ENCODE data around the gene ADPRH. TPM values are rescaled to one million over a fixed set of nuclear protein-coding genes. Genes with fewer than 3 reads are reported as not detected.

Gene ADPRH
- total and polyA plus RNA-seq, 2 of the 4 experiments (the other 2 are of a cell fraction): under 0.01 to 0.12 TPM

GRCh38 chr3:119636249-119636648 is 57.0 kb downstream of the ADPRH start:
- Histone ChIP-seq H3K36me3 (ENCODE audit: control insufficient read depth, insufficient read depth, low read length) (no peaks in the 10 kb centered on the region), H2BK120ac (ENCODE audit: low read depth, low read length) (no peak overlapping the region), H2AK5ac (ENCODE audit: low read depth, low read length) (no peak overlapping the region), H3K18ac (ENCODE audit: low read depth, low read length) (peak overlapping the region; percentile 75; the same call in 1 of the 2 replicates), H3K27ac (ENCODE audit: insufficient read depth, low read length) (no peak overlapping the region), H4K8ac (ENCODE audit: low read depth in 2 of 2, low read length in 2 of 2) (peak overlapping the region in 1 of 2 experiments; percentile 8; a peak in 1 of 4 replicates), H2BK15ac (ENCODE audit: low read depth, low read length) (no peak overlapping the region), H4K91ac (ENCODE audit: insufficient read depth, low read depth, low read length) (0 out of 2 replicates have a peak overlapping the region, but pooled peaks have one; percentile 31), H3K4me1 (ENCODE audit: control insufficient read depth, insufficient read depth, low read length) (peaks cover 15% of the 10 kb centered on the region), H3K9me1 (ENCODE audit: insufficient read depth, low read length) (peaks cover 9% of the 10 kb centered on the region; the same call in 1 of the 2 replicates), H3K4me2 (ENCODE audit: low read depth, low read length) (no peak overlapping the region), H4K20me1 (ENCODE audit: insufficient read depth, low read length) (no peaks in the 10 kb centered on the region), H2BK5ac (ENCODE audit: low read depth, low read length, poor library complexity, severe bottlenecking) (no peak overlapping the region), H3K9me3 (ENCODE audit: control insufficient read depth, insufficient read depth, low read length) (no peaks in the 10 kb centered on the region), H2AFZ (replicated peaks; ENCODE audit: low read length, poor library complexity) (no peak overlapping the region), H3K14ac (replicated peaks; ENCODE audit: low read depth, low read length) (no peak overlapping the region), H3K23ac (ENCODE audit: low read depth, low read length) (no peak overlapping the region), H2AK9ac (replicated peaks; ENCODE audit: low read depth, low read length, poor library complexity) (no peak overlapping the region), H3K4me3 (ENCODE audit: insufficient read depth, low read depth, low read length) (no peak overlapping the region), H2BK20ac (ENCODE audit: low read depth, low read length) (peak overlapping the region; percentile 46; the same call in 1 of the 2 replicates), H3K79me1 (ENCODE audit: low read depth in 1 of 2, low read length in 2 of 2) (no peaks in the 10 kb centered on the region), H4K5ac (ENCODE audit: low read depth, low read length) (peak overlapping the region; percentile 36; the same call in 1 of the 2 replicates), H3K4ac (ENCODE audit: low read depth, low read length) (no peak overlapping the region), H3K27me3 (ENCODE audit: control insufficient read depth, insufficient read depth, low read length) (no peaks in the 10 kb centered on the region), H3K9ac (ENCODE audit: low read depth, low read length) (no peak overlapping the region), H3K56ac (ENCODE audit: extremely low read depth, insufficient read depth, low read length) (no peak overlapping the region)
- ATAC-seq (ENCODE audit: low read depth) (no peak), DNase-seq (peak; percentile 13)
- in situ Hi-C loops (cut with MboI; ENCODE audit: low sequenced_read_pairs) (no loop called here), intact Hi-C loops (cut with micrococcal nuclease) (no loop called here), dilution Hi-C loops (cut with HindIII; ENCODE audit: low sequenced_read_pairs, unreplicated experiment) (no loop called here)
- WGBS, 2 experiments (ENCODE audit: extremely low coverage in 2 of 2, insufficient read length in 1 of 2): no CpG with 5 or more reads among the region's 1 CpG
- TF ChIP-seq RFX5 (IDR thresholded peaks at IDR 0.05; ENCODE audit: low read depth, low read length) (no peak), NFE2L2 (IDR thresholded peaks at IDR 0.05; ENCODE audit: low read depth, low read length) (no peak), SMC3 (IDR thresholded peaks at IDR 0.05; ENCODE audit: low read depth, low read length) (no peak), RCOR1 (IDR thresholded peaks at IDR 0.05; ENCODE audit: insufficient replicate concordance, low read length) (no peak), POLR2A (IDR thresholded peaks at IDR 0.05; ENCODE audit: low read depth, low read length) (no peak), MAFK (IDR thresholded peaks at IDR 0.05; ENCODE audit: low read depth, low read length) (no peak), MXI1 (IDR thresholded peaks at IDR 0.05; ENCODE audit: borderline replicate concordance, low read depth, low read length) (no peak), BHLHE40 (IDR thresholded peaks at IDR 0.05; ENCODE audit: low read depth, low read length) (no peak), RAD21 (IDR thresholded peaks at IDR 0.05; ENCODE audit: low read length) (no peak)
- TF ChIP-seq, protein P1, sequence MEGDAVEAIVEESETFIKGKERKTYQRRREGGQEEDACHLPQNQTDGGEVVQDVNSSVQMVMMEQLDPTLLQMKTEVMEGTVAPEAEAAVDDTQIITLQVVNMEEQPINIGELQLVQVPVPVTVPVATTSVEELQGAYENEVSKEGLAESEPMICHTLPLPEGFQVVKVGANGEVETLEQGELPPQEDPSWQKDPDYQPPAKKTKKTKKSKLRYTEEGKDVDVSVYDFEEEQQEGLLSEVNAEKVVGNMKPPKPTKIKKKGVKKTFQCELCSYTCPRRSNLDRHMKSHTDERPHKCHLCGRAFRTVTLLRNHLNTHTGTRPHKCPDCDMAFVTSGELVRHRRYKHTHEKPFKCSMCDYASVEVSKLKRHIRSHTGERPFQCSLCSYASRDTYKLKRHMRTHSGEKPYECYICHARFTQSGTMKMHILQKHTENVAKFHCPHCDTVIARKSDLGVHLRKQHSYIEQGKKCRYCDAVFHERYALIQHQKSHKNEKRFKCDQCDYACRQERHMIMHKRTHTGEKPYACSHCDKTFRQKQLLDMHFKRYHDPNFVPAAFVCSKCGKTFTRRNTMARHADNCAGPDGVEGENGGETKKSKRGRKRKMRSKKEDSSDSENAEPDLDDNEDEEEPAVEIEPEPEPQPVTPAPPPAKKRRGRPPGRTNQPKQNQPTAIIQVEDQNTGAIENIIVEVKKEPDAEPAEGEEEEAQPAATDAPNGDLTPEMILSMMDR (conservative IDR thresholded peaks at IDR 0.05; ENCODE audit: low read depth, low read length): no peak
- CTCF ChIA-PET: no interaction called here
- POLR2A ChIA-PET (ENCODE audit: unreplicated experiment): no interaction called here
- BruUV-seq (replicated peaks): no TSS peak
